Thyroid gland (tissue), 4 donors: ENCODE data around the gene SYTL2. TPM values are rescaled to one million over a fixed set of nuclear protein-coding genes. Genes with fewer than 3 reads are reported as not detected.

Source experiments
- DNase-seq, 2 donors: peaks; one replicate each; pipeline ENCODE4 v3.0.0-alpha.2; 2019
- H3K27ac ChIP-seq, 3 donors: fragments of 200-600 bp; sonication (generic); 1 replicate in 2 of 3; 2 replicates in 1 of 3; pipeline ENCODE4 v1.5.1; 2016 to 2019; ENCODE audit warnings: mild to moderate bottlenecking in 1 of 3, moderate library complexity in 1 of 3
- H3K27me3 ChIP-seq: fragments of 200-600 bp; sonication (generic); one replicate; pipeline ENCODE4 v1.5.1; 2019
- H3K36me3 ChIP-seq, 2 donors: fragments of 200-600 bp; sonication (generic); one replicate each; pipeline ENCODE4 v1.5.1; 2016 to 2019
- H3K4me1 ChIP-seq, 2 donors: fragments of 200-600 bp; sonication (generic); one replicate each; pipeline ENCODE4 v1.5.1; 2017 to 2019
- H3K4me3 ChIP-seq, 3 donors: fragments of 200-600 bp; sonication (generic); replicated peaks in 1 of 3; 1 replicate in 2 of 3; 2 replicates in 1 of 3; pipeline ENCODE4 v1.5.1; 2016; ENCODE audit warnings: mild to moderate bottlenecking in 1 of 3
- H3K9me3 ChIP-seq: fragments of 200-600 bp; sonication (generic); one replicate; pipeline ENCODE4 v1.5.1; 2017
- POLR2A ChIP-seq, 2 donors: fragments of 450-650 bp; IDR thresholded peaks; one replicate each; pipeline ENCODE4 v1.6.1; 2017; ENCODE audit warnings: antibody characterized with exemption in 2 of 2, mild to moderate bottlenecking in 2 of 2, moderate library complexity in 1 of 2
- whole genome bisulfite sequencing, 2 donors: methylation state at CpG; one replicate each; pipeline ENCODE4 v1.1.5; 2017; 5-methylcytosine and 5-hydroxymethylcytosine counted together
- intact Hi-C: fragments of 100-400 bp; cut with DNase I; formaldehyde crosslinking; loops from one replicate; pipeline ENCODE4 v1.15.1; 2023
- total RNA-seq, 4 donors: library from RNA; depleted of rRNA; stranded (reverse); fragments of >200 nt; gene quantifications; one replicate each; pipeline ENCODE4 v1.2.3, GENCODE V29; 2016
- TF ChIP-seq, protein P1 (sequence below), 6 experiments: fragments of 200-600 bp in 3 of 6; fragments of 450-650 bp in 3 of 6; sonication (generic) in 3 of 6; IDR thresholded peaks; one replicate each; pipeline ENCODE4 v1.5.1; 2016 to 2019; ENCODE audit warnings: antibody characterized with exemption in 6 of 6, mild to moderate bottlenecking in 2 of 6, inconsistent platforms in 1 of 6, moderate library complexity in 1 of 6

SYTL2 gene
- total RNA-seq, 4 donors from 2014 or later: 4.5 to 18.8 (median 9.0) TPM

DNA sequence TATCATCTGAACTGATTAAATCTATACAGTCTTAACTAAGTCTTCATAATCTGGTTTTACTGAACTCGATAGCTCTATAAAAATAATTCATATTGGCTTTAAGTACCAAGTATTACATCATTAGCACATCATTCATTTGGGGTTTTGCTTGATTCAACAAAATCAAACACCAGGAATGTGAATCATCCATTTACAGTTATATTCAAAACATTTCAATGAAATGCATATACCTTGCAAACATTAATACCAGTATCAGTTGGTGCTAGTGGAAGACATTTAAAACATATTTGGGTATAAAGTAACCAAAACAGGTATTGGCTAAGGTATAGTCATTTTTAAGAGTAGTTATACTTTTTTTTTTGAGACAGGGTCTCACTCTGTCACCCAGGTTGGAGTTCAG lies 112.7 kb downstream of the SYTL2 start:
- 83 to 88% methylated on average over 1 of the region's 1 CpG for WGBS, 2 donors
- no peak overlapping the region for H3K27ac ChIP-seq
- no peaks in the 10 kb centered on the region for H3K36me3 ChIP-seq
- no peaks in the 10 kb centered on the region for H3K4me1 ChIP-seq
- TF ChIP-seq POLR2A (IDR thresholded peaks at IDR 0.05): no peak
- TF ChIP-seq, protein P1, sequence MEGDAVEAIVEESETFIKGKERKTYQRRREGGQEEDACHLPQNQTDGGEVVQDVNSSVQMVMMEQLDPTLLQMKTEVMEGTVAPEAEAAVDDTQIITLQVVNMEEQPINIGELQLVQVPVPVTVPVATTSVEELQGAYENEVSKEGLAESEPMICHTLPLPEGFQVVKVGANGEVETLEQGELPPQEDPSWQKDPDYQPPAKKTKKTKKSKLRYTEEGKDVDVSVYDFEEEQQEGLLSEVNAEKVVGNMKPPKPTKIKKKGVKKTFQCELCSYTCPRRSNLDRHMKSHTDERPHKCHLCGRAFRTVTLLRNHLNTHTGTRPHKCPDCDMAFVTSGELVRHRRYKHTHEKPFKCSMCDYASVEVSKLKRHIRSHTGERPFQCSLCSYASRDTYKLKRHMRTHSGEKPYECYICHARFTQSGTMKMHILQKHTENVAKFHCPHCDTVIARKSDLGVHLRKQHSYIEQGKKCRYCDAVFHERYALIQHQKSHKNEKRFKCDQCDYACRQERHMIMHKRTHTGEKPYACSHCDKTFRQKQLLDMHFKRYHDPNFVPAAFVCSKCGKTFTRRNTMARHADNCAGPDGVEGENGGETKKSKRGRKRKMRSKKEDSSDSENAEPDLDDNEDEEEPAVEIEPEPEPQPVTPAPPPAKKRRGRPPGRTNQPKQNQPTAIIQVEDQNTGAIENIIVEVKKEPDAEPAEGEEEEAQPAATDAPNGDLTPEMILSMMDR (IDR thresholded peaks at IDR 0.05): no peak
- H3K9me3 ChIP-seq: no peaks in the 10 kb centered on the region
- intact Hi-C loops: no loop called here
- DNase-seq: no peak
- H3K4me3 ChIP-seq: no peak overlapping the region
- H3K27me3 ChIP-seq: no peaks in the 10 kb centered on the region

DNA sequence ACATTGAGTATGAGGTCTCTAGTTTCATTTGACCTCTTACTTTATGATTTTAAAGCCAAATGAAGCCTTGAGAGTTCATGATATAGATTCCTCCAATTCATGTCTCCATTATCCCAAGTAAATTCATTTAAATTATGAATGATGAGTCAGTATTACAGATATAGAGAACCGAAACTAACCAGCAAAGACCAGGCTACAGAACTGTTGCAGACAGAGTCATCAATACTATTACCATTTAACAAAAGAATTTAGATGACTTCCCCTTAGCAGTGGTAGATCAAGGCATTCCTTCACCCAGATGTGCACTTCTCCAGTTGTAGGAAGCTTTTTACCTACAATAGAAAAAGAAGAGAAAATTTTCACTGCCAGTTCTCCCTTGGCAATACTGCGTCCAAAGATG lies 113.2 kb downstream of the SYTL2 start:
- H3K4me3 ChIP-seq: no peak overlapping the region
- intact Hi-C loops: no loop called here
- no peak overlapping the region for H3K27ac ChIP-seq
- H3K4me1 ChIP-seq: no peaks in the 10 kb centered on the region
- TF ChIP-seq, protein P1 (IDR thresholded peaks at IDR 0.05): no peak
- TF ChIP-seq POLR2A (IDR thresholded peaks at IDR 0.05): no peak
- no peaks in the 10 kb centered on the region for H3K9me3 ChIP-seq
- no peaks in the 10 kb centered on the region for H3K36me3 ChIP-seq
- 93 to 94% methylated on average over 2 of the region's 2 CpGs for WGBS, 2 donors
- no peaks in the 10 kb centered on the region for H3K27me3 ChIP-seq
- no peak for DNase-seq

DNA sequence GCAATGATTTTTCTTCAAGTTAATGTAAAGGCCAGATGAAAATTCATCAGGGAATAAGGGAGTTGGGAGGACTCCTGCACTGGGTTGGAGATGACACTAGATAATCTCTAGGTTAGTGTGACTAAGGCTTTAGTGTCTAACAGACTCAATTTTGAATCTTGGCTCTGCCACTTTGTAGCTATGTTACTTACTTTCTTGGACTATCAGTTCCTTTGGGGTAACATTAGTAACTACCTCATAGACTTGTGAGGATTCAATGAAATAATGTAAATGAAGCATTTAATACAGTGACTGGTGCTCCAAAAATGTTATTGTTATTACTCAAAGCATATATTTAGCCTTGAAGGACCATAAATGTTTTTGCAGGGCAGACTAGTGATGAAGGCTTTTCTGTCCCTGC lies 115.4 kb downstream of the SYTL2 start:
- H3K9me3 ChIP-seq: no peaks in the 10 kb centered on the region
- H3K36me3 ChIP-seq: no peaks in the 10 kb centered on the region
- TF ChIP-seq POLR2A (IDR thresholded peaks at IDR 0.05): no peak
- TF ChIP-seq, protein P1 (IDR thresholded peaks at IDR 0.05): no peak
- H3K4me1 ChIP-seq: no peaks in the 10 kb centered on the region
- DNase-seq: no peak
- no peak overlapping the region for H3K27ac ChIP-seq
- no peak overlapping the region for H3K4me3 ChIP-seq
- no peaks in the 10 kb centered on the region for H3K27me3 ChIP-seq
- intact Hi-C loops: no loop called here

DNA sequence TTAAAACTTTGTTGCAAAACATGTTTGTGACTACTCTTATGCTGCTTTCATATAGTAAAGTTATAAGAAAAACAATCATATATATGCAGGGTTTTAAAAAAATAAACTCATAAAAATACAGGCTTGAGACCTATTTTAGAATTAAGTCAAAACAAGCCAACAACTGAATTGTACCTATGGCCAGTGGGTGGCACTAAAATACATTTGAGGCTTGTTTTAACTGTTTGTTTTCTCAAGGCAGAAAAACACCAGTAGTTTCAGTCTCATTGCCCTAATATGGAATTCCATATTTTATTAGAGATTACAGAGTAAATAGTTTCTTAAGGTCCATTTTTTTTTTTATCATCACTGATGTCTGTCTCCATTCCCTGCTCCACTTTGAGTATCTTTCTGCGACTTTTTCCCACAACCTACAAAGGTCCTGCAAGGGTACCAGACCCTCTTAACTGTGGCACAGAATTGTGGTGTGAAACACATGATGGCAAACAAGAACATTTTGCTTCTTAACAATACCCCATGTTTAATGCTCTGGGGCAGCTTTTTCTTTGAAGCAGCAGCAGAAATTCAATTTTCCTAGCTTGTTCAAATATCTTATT lies 116.5 kb downstream of the SYTL2 start:
- H3K27me3 ChIP-seq: no peaks in the 10 kb centered on the region
- no peaks in the 10 kb centered on the region for H3K4me1 ChIP-seq
- intact Hi-C loops: no loop called here
- H3K27ac ChIP-seq: no peak overlapping the region
- DNase-seq: no peak
- H3K9me3 ChIP-seq: no peaks in the 10 kb centered on the region
- no peaks in the 10 kb centered on the region for H3K36me3 ChIP-seq
- TF ChIP-seq, protein P1 (IDR thresholded peaks at IDR 0.05): peak in 2 of 6 experiments; percentile 19 to 29
- TF ChIP-seq POLR2A (IDR thresholded peaks at IDR 0.05): no peak
- 98 to 100% methylated on average over 1 of the region's 1 CpG for WGBS, 2 donors
- no peak overlapping the region for H3K4me3 ChIP-seq

DNA sequence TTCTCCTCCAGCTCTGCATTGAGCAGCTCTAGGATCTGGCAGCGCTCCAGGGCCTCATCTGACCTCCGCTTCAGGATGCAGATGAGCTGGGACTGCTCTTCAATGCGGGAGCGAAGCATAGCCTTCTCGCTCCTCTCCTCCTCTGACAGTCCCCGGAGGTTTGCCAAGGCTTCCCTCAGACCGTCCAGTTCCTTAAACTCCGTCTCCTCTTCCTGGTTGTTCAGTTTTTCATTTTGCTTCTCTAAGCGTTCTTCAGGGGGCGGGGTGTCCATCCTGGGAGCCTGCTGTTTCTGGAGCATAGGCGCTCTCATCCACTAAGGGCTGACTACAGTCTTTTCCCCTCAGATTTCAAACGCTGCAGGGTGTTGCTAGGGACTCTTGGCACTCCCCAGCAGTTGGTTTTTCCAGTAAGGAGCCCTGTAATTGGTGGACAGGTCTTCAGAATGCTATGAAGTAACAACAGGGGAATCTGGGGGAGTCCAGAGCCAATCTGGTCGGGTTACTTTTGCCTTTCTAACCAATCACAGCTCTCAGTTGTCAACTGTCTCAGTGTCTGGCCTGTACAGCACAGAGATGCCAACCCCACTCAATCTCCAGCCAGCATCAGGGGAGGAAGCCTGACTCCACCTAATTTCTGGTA lies 125.0 kb downstream of the SYTL2 start, which contains the start of gene CCDC89:
Gene CCDC89, minus strand, starts transcription at position 376 of the 640 bp plus-strand sequence. Its CDS starts 65 bp downstream, at position 311.
- H3K4me3 ChIP-seq: peak within 1 kb of the TSS in 1 of 3 donors; percentile 7
- H3K4me1 ChIP-seq: peaks cover 4 to 5% of the 10 kb centered on the region in 2 donors
- TF ChIP-seq POLR2A (IDR thresholded peaks at IDR 0.05): no peak
- TF ChIP-seq, protein P1 (IDR thresholded peaks at IDR 0.05): no peak
- WGBS, 2 donors: 50 to 59% methylated on average over 13 of the region's 13 CpGs
- no peak within 1 kb of the TSS for H3K27ac ChIP-seq
- no peaks in the 10 kb centered on the region for H3K36me3 ChIP-seq
- intact Hi-C loops: no loop called here
- DNase-seq: peak; percentile 15 to 22
- no peaks in the 10 kb centered on the region for H3K9me3 ChIP-seq
- no peaks in the 10 kb centered on the region for H3K27me3 ChIP-seq
